Measurements from ENCODE around the gene GET4. TPM values are rescaled to one million over a fixed set of nuclear protein-coding genes. Genes with fewer than 3 reads are reported as not detected.

Gene GET4
- total and polyA plus RNA-seq, 2 of the 8 experiments (the other 6 are each of a cell fraction or from before 2014, with no cell fraction given), result 56.7 to 74.1 TPM

- no peak for TF ChIP-seq CHD7 (IDR thresholded peaks at IDR 0.05; ENCODE audit: insufficient replicate concordance, low read length)
- no peak for TF ChIP-seq CTCF (IDR thresholded peaks at IDR 0.05; ENCODE audit: control extremely low read depth in 1 of 3, insufficient read depth in 1 of 3, low read depth in 1 of 3, low read length in 3 of 3)
- TF ChIP-seq SIN3A (conservative IDR thresholded peaks at IDR 0.05 in 1 of 2, IDR thresholded peaks at IDR 0.05 in 1 of 2; ENCODE audit: low read depth in 1 of 2, low read length in 2 of 2), result no peak
- no peak for TF ChIP-seq CHD2 (IDR thresholded peaks at IDR 0.05; ENCODE audit: low read length)
- TF ChIP-seq KDM1A (IDR thresholded peaks at IDR 0.05; ENCODE audit: borderline replicate concordance, low read length), result no peak
- no peak for TF ChIP-seq GTF2F1 (IDR thresholded peaks at IDR 0.05; ENCODE audit: borderline replicate concordance, low read depth, low read length)
- TF ChIP-seq SIX5 (IDR thresholded peaks at IDR 0.05; ENCODE audit: low read depth, low read length), result no peak
- TF ChIP-seq HDAC6 (IDR thresholded peaks at IDR 0.05; ENCODE audit: low read depth, low read length), result no peak
Observed at GRCh38 chr7:885261-885892, 9.0 kb downstream of the GET4 start (continued).

Measured in H1 (cell line).